OCI-LY7 (cell line): ENCODE data around the gene AGGF1.

Experiments used
- EZH2phosphoT487 ChIP-seq: fragments of 200-600 bp; sonication (generic); IDR thresholded peaks from 2 replicates; pipeline ENCODE4 v1.6.1; 2018; ENCODE audit warnings: low read depth, borderline replicate concordance, mild to moderate bottlenecking, mixed run types, antibody characterized with exemption, low read length, moderate library complexity, mixed read lengths
- TF ChIP-seq, protein P1 (sequence below): fragments of 200-600 bp; sonication (generic); conservative IDR thresholded peaks from 2 replicates; pipeline ENCODE4 v1.5.1; 2014; ENCODE audit warnings: mild to moderate bottlenecking, antibody characterized with exemption, low read length, moderate library complexity, mixed read lengths

DNA sequence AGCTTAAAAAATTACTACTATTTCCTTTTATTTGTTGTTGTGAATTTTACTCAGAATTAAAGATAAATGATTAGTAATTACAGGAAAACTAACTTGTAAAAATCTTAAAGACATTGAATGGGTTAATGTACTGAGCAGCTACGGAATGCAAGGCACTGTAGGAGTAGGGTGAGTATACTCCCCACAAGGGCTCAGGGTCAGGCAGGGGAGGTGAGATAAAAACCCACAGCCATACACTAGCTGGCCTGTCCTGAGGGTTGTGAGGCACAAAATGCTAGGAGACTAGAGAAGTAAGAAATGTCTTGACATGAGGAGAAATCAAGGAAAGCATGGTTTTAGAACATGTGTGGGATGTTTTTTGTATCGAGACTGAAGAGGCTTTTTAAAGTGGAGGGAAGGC lies 43.5 kb downstream of the AGGF1 start:
- TF ChIP-seq, protein P1, sequence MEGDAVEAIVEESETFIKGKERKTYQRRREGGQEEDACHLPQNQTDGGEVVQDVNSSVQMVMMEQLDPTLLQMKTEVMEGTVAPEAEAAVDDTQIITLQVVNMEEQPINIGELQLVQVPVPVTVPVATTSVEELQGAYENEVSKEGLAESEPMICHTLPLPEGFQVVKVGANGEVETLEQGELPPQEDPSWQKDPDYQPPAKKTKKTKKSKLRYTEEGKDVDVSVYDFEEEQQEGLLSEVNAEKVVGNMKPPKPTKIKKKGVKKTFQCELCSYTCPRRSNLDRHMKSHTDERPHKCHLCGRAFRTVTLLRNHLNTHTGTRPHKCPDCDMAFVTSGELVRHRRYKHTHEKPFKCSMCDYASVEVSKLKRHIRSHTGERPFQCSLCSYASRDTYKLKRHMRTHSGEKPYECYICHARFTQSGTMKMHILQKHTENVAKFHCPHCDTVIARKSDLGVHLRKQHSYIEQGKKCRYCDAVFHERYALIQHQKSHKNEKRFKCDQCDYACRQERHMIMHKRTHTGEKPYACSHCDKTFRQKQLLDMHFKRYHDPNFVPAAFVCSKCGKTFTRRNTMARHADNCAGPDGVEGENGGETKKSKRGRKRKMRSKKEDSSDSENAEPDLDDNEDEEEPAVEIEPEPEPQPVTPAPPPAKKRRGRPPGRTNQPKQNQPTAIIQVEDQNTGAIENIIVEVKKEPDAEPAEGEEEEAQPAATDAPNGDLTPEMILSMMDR = no peak
- no peak for TF ChIP-seq EZH2phosphoT487
